ENCODE measurements around the gene STYXL2. TPM values are rescaled to one million over a fixed set of nuclear protein-coding genes. Genes with fewer than 3 reads are reported as not detected.

The STYXL2 gene
- total RNA-seq, 1 donor from 2014 or later = 0.07 TPM

DNA sequence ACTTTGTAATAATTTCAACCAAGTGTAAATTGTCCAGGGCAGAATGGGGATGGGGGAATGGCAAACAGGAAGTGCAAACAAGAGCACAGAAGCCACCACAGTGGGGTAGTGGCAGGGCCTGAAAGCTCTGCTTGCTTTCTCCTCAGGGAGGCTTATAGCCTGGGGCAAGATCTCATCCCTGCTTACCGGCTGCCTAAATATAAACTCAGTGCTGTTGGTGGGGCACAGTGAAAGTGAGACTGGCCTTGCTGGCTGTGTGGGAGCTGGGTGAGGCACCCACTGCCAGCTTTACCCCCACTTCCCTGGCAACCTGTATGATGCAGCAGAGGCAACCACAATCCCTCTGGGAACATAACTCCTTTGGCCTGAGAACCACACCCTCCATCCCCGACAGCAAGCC lies 15.2 kb downstream of the STYXL2 start:
- TF ChIP-seq, protein P1, sequence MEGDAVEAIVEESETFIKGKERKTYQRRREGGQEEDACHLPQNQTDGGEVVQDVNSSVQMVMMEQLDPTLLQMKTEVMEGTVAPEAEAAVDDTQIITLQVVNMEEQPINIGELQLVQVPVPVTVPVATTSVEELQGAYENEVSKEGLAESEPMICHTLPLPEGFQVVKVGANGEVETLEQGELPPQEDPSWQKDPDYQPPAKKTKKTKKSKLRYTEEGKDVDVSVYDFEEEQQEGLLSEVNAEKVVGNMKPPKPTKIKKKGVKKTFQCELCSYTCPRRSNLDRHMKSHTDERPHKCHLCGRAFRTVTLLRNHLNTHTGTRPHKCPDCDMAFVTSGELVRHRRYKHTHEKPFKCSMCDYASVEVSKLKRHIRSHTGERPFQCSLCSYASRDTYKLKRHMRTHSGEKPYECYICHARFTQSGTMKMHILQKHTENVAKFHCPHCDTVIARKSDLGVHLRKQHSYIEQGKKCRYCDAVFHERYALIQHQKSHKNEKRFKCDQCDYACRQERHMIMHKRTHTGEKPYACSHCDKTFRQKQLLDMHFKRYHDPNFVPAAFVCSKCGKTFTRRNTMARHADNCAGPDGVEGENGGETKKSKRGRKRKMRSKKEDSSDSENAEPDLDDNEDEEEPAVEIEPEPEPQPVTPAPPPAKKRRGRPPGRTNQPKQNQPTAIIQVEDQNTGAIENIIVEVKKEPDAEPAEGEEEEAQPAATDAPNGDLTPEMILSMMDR (conservative IDR thresholded peaks at IDR 0.05) = no peak
- H3K4me1 Mint-ChIP-seq = peaks cover 33% of the 10 kb centered on the region
- H3K27me3 Mint-ChIP-seq (ENCODE audit: low read depth) = no peaks in the 10 kb centered on the region
- no peak overlapping the region for H3K4me3 Mint-ChIP-seq
- no peak overlapping the region for H3K27ac Mint-ChIP-seq (ENCODE audit: unreplicated experiment)
- peaks cover 6% of the 10 kb centered on the region for H3K9me3 Mint-ChIP-seq
- no peak for DNase-seq (ENCODE audit: low read depth, low spot score)
- peaks cover 4% of the 10 kb centered on the region for H3K36me3 Mint-ChIP-seq (ENCODE audit: low read depth)

GRCh38 chr1:167110586-167110985 lies 16.7 kb downstream of the STYXL2 start:
- peaks cover 4% of the 10 kb centered on the region for H3K36me3 Mint-ChIP-seq (ENCODE audit: low read depth)
- no peak overlapping the region for H3K4me3 Mint-ChIP-seq
- no peak overlapping the region for H3K27ac Mint-ChIP-seq (ENCODE audit: unreplicated experiment)
- DNase-seq (ENCODE audit: low read depth, low spot score) = no peak
- no peaks in the 10 kb centered on the region for H3K27me3 Mint-ChIP-seq (ENCODE audit: low read depth)
- H3K9me3 Mint-ChIP-seq = peaks cover 6% of the 10 kb centered on the region
- peaks cover 24% of the 10 kb centered on the region for H3K4me1 Mint-ChIP-seq
- TF ChIP-seq, protein P1 (conservative IDR thresholded peaks at IDR 0.05) = no peak

GRCh38 chr1:167111868-167112709 lies 18.2 kb downstream of the STYXL2 start:
- no peak overlapping the region for H3K27ac Mint-ChIP-seq (ENCODE audit: unreplicated experiment)
- no peaks in the 10 kb centered on the region for H3K27me3 Mint-ChIP-seq (ENCODE audit: low read depth)
- H3K4me1 Mint-ChIP-seq = peaks cover 19% of the 10 kb centered on the region
- no peak for DNase-seq (ENCODE audit: low read depth, low spot score)
- peaks cover 6% of the 10 kb centered on the region for H3K9me3 Mint-ChIP-seq
- H3K36me3 Mint-ChIP-seq (ENCODE audit: low read depth) = peaks cover 4% of the 10 kb centered on the region
- TF ChIP-seq, protein P1 (conservative IDR thresholded peaks at IDR 0.05) = no peak
- H3K4me3 Mint-ChIP-seq = no peak overlapping the region

DNA sequence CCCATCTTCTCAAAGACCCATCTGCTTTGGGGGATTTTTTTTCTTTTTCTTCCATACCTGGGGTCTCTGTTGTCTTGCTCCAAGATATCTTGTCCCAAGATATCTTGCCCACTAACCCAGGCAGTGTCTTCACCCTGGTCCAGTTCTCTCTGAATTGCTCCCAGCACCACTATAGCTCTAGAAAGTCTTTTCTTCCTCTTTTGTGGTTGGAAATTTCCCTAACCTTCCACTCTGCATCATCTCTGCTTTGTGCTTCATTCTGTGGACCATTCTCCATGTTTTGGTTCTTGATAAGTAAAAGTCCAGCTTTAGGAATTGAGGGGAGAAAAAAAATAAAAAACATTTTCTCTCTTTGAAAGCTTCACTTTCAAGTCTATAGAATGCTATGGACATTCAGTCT lies 20.9 kb downstream of the STYXL2 start:
- no peak for DNase-seq (ENCODE audit: low read depth, low spot score)
- Mint-ChIP-seq H3K36me3 (ENCODE audit: low read depth) (peaks cover 4% of the 10 kb centered on the region), H3K9me3 (peaks cover 6% of the 10 kb centered on the region), H3K27me3 (ENCODE audit: low read depth) (peaks cover 8% of the 10 kb centered on the region), H3K4me1 (peaks cover 14% of the 10 kb centered on the region), H3K4me3 (no peak overlapping the region), H3K27ac (ENCODE audit: unreplicated experiment) (no peak overlapping the region)
- TF ChIP-seq, protein P1 (conservative IDR thresholded peaks at IDR 0.05) = no peak

GRCh38 chr1:167115655-167116054 lies 21.8 kb downstream of the STYXL2 start:
- H3K27me3 Mint-ChIP-seq (ENCODE audit: low read depth) = peaks cover 13% of the 10 kb centered on the region
- peaks cover 3% of the 10 kb centered on the region for H3K9me3 Mint-ChIP-seq

More at GRCh38 chr1:167115655-167116054, 21.8 kb downstream of the STYXL2 start:
- Mint-ChIP-seq H3K27ac (ENCODE audit: unreplicated experiment) (no peak overlapping the region), H3K36me3 (ENCODE audit: low read depth) (no peaks in the 10 kb centered on the region), H3K4me3 (no peak overlapping the region), H3K4me1 (peaks cover 19% of the 10 kb centered on the region)
- no peak for DNase-seq (ENCODE audit: low read depth, low spot score)
- TF ChIP-seq, protein P1 (conservative IDR thresholded peaks at IDR 0.05) = no peak
